EH (cell line): ENCODE results near the gene RETSAT.
"Not testable (repeated sequence)": the region's sequence is repeated elsewhere in the genome, so short reads cannot be mapped to it uniquely, and the experiment has no call there.

Experiments
- DNase-seq: peaks from one replicate; pipeline ENCODE4 v3.0.0-alpha.2; 2015; ENCODE audit warnings: low read depth

Gene RETSAT

DNA sequence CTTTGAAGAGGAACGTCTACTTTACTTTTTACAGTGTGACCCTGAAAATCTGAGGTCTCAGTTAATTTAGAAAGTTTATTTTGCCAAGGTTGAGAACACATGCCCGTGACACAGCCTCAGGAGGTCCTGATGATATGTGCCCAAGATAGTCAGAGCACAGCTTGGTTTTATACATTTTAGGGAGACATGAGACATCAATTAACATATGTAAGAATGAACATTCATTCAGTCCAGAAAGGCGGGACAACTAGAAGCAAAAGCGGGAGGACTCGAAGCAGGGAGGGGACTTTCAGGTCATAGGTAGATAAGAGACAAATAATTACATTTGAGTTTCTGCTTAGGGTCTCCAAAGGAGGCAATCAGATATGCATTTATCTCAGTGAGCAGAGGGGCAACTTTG lies 23.9 kb upstream of the RETSAT start:
- no peak for DNase-seq

DNA sequence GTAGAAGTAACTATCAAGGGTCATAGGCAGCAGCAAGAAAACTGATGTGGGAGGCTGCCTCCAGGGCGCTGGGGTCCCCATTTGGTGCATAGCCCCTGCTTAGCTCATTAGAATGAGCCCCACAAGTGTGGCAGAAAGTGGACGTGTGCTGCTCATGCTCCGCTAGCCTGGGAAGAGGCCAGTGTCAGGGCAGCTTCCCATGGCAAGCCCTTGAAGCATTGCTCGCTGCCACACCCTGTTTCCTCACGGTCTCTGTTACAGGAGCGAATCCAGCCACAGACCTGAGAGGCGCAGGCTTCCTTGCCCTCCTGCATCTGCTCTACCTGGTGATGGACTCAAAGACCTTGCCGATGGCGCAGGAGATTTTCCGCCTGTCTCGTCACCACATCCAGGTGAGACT lies 22.8 kb upstream of the RETSAT start:
- no peak for DNase-seq

DNA sequence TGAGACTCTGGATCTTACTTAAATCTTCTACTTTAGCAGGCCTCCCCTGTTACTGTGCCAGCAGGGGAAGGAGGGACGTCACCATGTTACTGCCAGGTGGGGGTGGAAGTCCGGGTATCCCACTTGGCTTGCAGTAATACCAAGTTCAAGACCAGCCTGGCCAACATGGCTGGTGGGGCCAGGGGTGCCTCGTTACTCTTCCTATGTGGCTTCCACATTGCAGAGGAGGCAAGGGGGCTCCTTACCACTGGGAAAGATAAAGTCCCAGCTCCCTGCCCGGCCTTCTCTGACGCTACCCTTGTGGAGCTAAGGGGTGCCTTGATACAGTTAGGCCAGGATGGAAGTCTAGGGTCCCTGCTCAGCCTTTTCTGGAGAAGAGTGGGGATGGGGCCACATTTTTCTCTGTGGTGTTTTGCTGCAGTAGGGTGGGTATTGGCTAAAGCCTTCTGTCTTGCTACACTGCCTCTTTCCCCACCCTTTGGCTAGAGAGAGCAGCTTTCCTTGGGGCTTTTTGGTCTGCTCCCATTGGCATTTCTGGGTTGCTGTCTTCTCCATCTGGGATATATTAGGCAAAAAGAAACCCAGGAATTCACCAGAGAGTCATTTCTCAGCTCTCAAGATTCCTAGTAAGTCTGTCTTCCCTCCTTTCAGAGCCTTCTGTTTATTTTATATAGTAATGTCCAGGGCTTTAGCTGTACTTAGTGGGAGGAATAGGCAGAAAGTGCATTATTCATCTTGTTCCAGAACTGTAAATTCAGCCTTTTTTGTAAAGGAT lies 22.1 kb upstream of the RETSAT start:
- DNase-seq = peak; percentile 70

DNA sequence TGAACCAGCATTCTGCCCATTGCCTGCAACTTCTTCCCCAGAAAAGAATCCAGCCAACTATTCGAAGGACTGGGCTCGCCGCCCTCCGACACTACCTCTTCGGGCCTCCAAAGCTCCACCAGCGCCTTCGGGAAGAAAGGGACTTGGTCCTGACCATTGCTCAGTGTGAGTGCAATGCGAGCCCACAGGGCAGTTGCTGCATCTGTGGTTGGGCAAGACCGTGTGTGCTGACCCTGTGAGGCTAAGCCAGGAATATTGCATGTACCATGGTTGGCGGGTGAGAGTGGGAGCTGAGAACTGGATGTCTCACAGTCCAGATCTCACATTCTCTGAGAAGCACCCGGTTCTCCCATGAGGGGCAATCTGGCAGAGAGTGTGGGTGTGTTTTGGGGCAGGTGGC lies 16.7 kb upstream of the RETSAT start:
- no peak for DNase-seq

DNA sequence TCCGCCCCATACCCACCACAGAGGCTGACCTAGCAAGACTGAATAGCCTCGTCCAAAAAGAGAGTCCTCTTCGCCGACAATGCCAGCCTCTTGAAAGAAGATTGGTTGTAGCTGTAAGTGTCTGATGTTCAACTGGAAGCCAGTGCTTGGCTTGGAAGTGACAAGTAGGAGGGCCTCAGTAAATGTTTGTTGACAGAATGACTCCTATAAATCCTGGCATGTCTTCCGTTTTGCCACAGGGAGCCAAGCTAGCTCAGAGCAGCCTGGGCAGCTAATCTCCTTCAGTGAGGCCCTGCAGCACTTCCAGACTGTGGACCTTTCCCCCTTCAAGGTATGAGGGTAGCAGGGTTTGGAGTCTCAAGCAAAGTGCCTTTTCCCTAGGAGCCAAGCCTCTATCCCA lies 15.2 kb upstream of the RETSAT start:
- DNase-seq = peak; percentile 62

DNA sequence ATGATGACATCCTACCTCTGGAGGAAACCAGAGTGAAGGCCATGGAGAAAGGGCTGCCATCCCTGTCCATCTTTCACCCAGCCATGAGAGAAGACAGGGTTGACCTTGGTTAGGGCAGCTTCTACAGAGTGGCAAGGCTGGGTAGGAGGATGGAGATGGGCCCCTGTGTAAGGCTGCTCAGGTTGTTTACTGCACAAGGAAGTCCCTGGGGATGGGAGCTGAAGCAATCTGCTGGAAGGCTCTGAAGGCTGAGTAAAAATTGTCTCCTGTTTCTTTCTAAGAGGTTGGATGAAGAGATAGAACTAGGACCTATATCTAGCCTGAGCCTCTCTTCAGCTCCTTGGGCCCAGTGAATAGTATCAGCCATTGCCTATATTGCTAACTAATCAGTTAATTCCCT lies 14.6 kb upstream of the RETSAT start:
- no peak for DNase-seq

DNA sequence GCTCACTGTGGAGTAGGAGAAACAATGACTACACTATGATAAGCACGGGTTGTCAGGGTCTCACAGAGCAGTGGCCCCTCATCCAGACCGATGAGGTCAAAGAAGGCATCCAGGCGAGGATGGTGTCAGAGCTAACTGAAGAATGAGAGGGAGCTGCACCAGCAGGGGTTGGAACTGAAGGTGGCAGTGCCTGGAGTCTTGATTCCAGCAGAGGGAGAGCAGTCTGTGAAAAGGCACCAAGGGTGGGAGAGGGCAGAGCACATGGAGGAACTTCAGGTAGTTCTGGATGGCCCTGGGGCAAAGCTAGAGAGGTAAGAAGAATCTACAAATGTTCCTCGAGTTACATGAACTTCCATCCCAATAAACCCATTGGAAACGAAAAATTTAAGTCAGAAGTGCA lies 12.9 kb upstream of the RETSAT start:
- no peak for DNase-seq

DNA sequence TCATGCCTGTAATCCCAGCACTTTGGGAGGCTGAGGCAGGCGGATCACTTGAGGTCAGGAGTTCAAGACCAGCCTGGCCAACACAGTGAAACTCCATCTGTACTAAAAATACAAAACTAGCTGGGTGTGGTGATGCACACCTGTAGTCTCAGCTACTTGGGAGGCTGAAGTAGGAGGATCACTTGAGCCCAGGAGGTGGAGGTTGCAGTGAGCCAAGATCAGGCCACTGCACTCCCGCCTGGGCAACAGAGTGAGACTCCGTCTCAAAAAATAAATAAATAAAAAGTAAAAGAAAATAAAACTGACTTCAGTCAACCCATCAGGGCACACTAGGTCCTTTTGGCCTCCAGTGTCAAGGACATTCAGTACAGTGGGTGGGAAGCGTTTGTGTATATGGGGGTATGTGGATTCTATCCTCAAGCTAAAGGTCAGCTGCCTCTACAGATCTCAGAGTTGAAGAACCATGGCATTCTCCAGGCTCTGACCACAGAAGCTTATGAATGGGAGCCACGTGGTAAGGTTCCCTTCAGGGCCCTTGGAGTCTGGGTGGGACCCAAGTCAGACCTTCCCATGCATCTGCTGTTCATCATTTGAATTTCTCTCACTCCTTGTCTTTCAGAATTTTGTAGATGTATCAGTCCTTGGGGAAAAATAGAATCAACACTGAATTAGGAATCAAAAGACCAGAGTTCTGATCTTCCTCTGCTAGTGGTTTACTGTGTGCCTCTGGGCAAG lies 8.5 kb upstream of the RETSAT start:
- DNase-seq = not testable (repeated sequence)

DNA sequence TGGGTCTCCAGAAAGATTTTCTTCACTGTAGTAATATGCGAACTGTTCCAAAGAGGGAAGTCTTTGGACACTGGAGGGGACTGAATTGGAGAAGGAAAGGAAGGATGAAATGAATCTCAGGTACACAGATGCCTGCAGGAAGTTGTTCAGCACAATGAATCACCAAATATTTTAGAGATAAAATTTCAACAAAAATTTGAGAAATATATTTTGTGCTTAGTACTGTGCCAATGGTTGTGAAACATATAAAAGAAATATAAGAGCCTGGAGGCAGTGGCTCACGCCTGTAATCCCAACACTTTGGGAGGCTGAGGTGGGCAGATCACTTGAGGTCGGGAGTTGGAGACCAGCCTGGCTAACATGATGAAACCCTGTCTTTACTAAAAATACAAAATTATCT lies 3.4 kb upstream of the RETSAT start:
- DNase-seq = no peak

DNA sequence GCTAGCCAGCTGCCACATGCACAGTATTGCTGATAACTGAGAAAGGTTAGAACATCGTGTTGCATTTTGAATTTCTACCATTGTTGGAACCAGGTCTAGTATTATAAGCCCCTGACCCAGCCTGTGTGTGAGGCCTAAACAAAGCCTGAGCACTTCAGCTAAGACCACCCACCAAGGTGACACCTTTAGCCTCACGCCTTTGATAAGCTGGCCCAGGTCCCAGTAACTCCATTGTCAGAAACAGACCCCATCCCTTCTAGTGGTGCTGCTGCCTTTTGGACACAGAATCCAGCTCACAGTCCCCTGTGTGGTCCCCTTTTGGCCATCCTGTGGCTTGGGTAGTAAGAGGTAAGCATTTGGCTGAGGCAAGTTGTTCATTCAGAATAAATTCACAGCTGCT lies 1.9 kb upstream of the RETSAT start:
- no peak for DNase-seq

DNA sequence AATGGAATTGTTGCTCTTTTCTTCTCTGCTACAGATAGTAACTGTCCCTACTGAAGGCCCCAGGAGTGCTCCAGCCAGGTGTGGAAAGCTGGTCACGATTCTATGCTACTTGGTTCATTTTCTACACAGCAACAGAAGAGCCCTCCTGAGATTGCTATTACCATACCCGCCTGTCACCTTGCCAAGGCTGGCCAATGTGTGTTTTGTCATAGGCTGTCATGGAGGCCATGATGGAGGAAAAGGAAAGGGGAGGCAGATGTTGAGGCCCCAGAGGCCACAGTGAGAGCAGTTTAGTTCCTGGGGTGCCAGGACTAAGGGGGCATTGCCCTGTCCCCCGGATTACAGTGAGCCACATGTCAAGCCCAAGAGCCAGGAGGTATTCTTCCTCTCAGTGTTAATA lies 1.2 kb upstream of the RETSAT start:
- DNase-seq = peak; percentile 19

DNA sequence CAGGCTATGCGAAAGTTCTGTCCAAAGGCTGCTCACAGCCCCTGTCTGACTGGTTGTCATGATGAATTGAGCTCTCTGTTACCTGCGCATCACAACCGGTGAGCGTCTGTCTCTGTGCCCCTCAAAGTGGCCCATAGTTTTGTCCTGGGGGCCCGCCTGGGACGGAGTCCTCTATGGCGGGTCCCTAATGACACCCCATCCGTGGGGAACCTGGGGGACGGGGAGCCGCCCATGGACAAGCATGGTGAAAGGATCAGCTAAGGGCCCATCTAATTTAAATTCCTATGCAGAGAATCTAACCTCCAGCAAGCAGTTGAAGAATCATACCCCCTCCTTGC lies 714 bp upstream of the RETSAT start:
- DNase-seq = peak; percentile 32

DNA sequence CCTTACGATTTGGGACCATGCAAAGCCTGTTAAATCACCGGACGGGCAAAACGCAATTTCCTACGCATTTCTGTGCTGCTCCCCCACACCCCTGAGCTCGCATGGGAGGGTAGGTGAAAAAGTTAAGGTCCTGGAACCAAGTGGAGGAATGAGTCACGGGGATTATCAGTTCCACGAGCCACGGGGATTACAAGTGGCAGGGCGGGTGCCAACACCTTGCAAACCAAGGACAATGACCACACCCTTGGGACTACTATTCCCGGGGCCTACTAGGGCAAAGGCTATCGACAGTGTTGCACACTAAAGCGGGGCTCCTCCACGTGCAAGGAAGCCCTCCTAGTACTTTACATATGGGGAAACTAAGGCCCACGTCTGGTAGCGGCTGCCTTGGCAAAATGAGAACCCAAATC lies 447 bp downstream of the RETSAT start:
- peak; percentile 31 for DNase-seq

DNA sequence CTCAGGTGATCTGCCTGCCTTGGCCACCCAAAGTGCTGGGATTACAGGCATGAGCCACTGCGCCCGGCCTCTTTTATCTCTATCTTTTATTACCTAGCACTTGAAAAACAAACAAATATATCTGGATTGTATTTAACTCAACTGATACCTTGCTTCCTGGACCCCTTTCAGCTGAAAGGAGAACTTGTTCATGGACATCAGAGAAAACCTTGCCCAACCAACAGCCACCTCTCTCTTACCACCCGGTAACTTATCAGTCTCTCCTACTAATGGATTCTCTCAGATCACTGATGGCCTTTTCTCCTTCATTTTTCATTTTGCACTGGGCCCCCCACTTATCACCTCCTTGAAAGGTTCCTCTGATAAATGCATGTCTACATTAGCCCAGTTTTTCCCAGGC lies 6.7 kb downstream of the RETSAT start:
- no peak for DNase-seq

DNA sequence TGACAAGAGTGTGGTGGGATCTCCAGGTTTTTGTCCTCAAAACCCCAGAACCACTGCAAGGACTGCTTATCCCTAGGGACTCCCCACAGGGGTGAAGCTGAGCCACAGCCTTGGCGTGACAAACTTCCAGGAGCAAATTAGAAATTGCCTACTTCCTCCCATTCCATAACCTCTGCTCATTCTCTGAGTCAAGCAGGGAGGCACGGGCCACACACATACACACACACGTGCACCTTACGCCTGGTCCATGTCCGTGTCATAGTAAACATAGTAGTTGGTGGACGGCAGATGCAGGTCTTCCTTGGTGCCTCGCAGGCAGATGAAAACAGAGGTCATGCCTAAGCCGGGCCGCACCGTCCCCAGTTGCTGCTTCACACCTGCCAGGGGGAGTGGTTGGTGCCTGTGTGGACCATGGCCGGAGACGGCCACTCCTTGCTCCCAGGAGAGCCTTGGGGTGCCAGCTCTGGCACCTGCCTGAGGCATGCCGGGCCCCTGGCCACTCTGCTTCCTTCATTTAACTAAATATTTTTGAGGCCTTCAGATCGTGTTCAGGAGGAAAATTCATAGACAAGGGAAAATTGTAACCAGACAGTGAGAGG lies 9.9 kb downstream of the RETSAT start:
- no peak for DNase-seq

DNA sequence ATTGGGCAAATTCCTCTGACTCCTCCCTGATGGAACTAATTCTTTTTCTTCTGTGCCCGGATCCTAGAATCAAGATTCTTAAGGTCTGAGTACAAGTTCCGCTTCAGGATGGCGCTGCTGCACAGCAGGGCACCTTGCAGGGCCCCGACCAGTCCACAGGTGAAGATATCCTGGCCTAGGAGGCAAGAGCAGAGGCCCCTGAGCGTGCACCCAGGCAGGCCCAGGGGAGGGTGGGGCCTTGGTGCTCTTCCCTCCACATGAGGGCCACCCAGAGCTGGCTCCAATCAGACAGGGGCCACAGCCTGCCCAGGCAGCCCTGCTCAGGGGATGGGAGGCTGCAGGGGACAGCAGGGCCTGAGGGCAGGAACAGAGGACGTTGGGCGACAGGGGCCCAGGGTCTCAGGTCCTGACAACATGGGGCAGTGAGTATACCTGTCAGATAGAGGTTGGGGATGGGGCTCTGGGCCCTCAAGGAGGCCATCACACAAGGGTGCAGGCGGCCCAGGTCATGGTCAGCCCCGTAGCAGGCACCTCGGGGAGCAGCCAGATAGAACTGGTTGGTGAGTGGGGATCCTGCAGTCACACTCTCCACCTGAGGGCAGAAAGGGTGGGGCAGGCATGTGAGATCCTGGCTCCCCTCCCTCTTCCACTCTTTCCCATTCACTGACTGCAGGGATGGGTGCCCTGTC lies 11.0 kb downstream of the RETSAT start:
- DNase-seq = not testable (repeated sequence)

DNA sequence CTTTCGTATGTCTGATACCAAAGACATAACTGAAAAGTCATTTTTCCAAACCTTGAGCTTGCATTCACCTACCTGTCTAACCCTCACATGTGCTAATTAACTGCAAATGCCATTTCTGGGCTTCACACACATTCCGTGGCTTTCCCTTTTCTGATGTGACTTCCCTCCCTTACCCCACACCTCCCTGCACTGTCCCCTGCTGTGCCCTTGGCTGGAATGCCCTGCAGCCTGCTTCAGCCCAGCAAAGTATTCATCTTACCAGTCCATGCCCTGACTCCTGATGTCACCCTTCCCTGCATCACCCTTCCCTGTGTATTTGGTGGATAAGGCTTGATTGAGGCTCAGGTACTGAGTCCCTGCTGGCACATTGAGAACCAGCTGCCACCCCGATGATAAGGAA lies 12.2 kb downstream of the RETSAT start:
- DNase-seq = no peak

DNA sequence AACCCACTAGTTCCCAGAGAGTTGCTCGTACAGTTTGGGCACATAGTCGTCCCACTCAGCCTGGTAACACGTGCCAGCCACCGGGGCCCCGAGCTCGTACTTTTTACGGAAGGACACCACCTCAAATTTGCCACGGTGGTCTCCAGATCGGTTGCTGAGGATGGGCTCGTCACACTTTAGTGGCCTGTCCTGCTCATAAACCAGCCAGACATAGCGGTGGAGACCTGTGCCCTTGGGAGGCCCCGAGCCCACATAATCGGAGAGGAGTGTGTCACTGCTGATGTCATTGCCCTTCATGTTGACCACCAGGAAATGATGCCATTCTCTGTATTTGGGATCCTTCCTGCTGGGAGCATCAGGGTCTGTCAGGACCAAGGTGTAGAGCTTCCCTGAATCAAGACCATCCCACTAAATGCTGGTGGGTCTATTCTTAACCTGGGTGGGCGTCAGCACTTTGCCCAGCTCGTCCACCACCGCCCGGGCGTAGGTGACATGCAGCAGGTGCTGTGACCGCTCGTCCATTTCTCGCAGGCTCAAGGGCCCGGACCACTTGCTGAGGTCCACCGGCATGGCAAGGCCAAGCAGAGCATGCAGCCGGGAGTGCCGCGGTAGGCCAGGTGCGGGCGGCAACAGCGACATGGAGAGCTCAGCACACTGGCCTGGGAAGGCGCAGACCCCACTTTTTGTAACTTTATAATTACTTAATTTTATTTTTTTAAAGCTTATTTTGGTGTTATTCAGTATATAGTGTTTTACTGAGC lies 12.9 kb downstream of the RETSAT start:
- no peak for DNase-seq

DNA sequence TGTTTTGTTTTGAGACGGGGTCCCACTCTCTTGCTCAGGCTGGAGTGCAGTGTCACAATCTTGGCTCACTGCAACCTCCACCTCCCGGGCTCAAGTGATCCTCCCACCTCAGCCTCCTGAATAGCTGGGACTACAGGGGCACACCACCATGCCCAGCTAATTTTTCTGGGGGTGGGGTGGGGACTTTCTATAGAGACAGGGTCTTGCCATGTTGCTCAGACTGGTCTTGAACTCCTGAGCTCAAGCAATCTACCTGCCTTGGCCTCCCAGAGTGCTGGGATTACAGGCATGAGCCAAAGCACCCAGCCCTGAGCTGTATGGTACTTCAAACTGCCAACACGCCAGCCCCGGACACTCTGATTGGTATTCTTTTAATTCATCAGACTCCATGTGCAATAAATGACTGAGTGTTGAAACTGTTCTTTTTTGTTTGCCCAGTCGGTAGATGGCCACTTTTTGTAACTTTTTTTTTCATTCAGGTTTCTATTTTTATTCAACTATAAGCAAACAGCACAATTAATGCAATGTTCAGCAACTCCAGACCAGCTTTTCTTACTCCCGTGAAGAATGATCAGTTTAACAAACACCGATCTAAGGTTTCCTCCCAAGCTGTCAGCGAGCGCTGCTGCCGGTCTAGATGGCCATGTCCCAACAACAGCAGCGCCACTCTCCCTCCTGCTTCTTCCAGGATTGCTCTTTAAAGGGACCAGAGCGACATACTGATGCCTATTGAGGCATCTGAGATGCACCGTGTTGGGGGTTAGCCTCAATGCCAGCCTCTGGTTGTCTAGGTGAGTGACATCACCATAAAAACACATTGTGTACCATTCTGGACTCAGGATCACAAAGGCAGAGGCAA lies 14.1 kb downstream of the RETSAT start:
- peak; percentile 22 for DNase-seq

DNA sequence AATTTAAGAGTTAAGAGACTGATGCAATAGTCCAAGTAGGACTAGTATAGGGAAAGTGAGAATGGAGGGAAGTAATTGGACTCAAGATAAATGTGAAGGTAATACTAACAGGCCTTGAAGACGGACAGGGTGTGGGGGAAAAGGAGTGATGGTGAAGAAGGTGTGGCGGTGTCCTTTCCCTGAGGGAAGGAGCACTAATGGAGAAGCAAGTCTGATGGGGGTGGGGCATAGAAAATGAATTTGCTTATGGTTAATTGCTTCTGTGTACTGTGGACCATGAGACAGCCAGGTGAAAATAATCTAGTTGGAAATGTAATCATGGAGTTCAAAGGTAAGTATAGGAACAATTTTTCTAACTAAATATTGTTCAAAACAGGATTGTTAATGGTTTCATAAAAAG lies 19.4 kb downstream of the RETSAT start:
- no peak for DNase-seq

DNA sequence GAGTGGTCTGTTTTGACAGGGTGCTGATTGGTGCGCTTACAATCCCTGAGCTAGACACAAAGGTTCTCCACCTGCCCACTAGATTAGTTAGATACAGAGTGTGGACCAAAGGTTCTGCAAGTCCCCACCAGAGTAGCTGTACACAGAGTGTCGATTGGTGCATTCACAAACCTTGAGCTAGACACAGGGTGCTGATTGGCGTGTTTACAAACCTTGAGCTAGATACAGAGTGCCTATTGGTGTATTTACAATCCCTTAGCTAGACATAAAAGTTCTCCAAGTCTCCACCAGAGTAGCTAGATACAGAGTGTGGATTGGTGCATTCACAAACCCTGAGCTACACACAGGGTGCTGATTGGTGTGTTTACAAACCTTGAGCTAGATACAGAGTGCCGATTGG lies 20.5 kb downstream of the RETSAT start:
- not testable (repeated sequence) for DNase-seq
